HG03469 (cell line): ENCODE data around the gene CNNM3.
"Not testable (repeated sequence)": the region's sequence is repeated elsewhere in the genome, so short reads cannot be mapped to it uniquely, and the experiment has no call there.

Experiments used
- ATAC-seq: cut with Tn5 transposase; IDR thresholded peaks from one replicate; pipeline ENCODE4 v1.9.1; 2021; ENCODE audit warnings: mild to moderate bottlenecking, moderate library complexity, moderate number of reproducible peaks; ENCODE audit not compliant: unreplicated experiment

CNNM3 gene

GRCh38 chr2:96816127-96816835 is at the start of gene CNNM3:
TSS of gene CNNM3 (plus strand) at chr2:96816268. CDS start at chr2:96816278, 10 bp downstream.
- ATAC-seq: peak; percentile 44

- no peak for ATAC-seq
These were observed 48.8 kb upstream of the CNNM3 start for GRCh38 chr2:96767135-96767871.

DNA sequence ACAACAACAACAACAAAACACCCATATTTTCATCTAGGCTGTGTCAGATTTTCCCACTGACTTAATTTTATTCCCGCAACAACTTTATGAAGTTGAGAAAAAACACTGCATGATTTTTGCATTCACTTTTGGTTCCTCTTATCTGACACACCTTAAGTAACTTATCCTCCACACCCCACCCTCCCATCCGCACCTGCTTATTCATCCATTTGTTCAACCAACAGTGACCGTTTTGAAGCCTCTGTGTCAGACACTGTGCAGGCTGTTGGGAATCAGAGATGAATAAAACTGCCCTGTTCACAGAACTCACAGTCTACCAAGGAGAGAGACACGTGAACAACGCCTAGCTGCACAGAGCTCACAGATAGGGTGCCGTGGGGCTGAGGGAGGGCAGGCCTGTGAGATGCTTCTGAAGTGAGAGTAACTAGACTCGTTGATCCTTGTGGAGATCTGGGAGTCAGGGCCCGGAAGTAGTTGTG is 47.9 kb upstream of the CNNM3 start:
- peak; percentile 27 for ATAC-seq

DNA sequence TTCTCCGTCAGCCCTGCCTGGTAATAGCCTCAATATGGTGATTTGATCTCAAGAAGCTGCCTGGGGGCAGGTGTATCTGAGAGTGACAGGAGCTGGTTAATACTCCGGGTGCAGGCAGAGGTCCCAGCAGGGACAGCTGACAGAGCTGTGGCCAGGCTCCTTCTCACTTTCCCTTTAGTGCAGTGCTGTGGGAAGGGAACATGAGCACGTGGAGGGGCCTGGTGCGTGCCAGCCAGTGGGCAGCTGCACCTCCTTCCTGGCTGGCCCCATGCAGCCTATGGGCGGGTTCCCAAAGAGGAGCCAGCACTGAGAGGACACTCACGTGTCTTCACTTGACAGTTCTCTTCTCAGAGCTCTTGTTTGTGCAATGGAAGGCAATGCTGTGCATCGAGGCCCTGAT is 46.3 kb upstream of the CNNM3 start:
- no peak for ATAC-seq

- no peak for ATAC-seq
These were observed 45.4 kb upstream of the CNNM3 start for GRCh38 chr2:96770442-96771202.

DNA sequence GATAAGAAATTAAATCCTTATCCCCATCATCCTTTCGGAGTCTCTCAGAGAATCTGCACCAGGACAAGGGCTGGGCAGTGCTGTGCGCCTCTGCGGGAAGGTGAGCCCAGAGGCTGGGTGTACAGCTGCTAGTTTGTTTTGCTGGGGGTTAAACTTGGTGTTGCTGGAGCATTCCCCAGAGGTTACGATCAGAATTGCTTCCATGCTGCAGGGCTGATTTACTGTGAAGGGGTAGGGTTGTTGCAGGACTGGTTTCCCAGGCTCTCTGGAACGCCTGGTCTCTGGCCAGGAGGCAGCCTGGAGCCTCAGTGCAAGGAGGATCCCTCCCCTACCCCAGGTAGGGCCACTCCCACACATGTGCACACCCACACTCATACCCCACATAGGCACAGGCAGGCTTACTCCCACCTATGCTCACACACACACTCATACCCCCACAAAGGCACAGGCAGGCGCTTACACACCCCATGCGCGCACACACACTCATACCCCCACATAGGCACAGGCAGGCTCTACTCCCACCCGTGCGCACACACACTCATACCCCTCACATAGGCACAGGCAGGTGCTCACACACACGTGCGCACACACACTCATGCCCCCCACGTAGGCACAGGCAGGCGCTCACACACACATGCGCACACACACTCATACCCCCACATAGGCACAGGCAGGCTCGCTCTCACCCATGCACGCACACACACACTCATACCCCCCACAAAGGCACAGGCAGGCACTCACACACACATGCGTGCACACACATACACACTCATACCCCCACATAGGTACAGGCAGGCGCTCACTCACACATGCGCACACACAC is 44.1 kb upstream of the CNNM3 start:
- ATAC-seq: no peak

DNA sequence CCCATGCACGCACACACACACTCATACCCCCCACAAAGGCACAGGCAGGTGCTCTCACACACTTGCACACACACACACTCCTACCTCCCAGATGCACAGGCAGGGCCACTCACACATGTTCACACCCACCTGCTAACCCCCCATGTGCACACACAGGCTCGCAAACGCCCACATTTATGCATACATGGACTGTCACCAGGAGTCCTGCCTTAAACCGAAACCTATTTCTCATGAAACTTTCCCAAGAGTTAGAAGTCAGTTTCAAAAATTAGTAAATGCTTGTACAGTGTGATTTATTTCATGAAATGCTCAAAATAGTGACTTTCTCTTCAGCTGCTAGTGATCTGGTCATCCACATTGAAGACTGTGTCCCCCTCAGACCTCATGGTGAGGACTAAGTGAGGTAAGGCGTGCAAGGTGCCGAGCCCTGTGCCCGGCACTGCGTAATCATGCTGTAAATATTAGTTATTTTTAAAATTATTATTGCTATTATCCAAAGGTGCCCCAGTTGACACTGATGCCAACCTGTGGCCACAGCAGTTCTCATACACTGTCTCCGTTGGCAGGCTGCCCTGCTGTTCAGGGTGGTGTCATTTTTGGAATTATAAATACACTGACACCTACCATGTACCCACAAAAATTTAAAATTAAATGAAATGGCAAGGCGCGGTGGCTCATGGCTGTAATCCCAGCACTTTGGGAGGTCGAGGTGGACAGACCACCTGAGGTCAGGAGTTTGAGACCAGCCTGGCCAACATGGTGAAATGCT is 43.0 kb upstream of the CNNM3 start:
- no peak for ATAC-seq

DNA sequence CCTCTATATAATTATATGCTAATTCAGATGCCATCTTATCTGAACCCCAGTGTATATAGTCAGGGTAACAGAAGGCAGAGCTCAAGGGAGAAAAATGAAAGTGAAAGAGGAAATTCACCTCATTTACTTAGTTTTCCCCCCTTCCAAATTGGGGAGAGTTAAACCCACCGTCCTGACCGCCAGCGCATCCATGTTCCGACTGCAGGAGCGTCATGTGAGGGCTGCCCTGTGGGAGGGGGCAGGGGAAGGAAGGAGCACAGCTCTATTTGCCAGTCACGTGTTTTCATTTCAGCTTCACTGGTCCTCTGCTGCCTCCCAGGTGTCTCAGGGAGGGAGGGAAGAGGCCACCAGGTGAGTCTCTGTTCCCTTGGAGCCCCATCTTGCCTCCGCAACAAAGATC is 42.1 kb upstream of the CNNM3 start:
- no peak for ATAC-seq

DNA sequence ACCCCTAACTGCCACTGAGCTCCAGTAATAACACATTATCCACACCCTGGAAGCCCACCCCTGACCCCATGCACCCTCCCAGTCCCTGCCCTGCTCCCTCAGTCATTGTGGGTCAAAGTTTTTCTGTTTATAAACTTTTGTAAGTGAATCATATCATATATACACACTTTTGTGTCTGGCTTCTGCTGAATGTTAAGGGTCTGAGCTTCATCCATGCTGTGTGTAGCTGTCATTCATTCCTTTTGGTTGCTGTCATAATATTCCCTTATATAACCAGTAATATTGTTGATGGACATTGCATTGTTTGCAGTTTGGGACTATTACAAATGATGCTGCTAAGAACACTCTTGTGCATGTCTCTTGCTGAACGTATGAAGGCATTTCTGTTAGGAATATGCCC is 40.9 kb upstream of the CNNM3 start:
- no peak for ATAC-seq

DNA sequence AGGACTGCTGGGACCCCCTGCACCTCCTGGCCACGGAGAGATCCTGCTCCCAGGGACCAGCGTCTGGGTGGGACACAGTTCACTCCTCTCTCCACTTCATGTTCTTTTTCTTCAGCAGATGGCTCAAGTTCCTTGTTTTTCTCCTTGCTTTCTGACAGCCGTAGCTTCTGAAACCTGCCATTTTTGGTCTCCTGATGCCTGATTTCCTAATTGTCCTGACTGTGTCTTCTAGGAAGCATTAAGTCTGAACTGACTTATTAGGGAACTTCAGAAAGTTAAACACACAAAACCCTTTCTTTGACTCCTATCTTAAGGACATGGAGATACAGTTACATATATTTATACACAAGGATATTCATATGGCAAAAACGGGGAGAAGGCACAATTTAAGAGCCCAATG is 32.7 kb upstream of the CNNM3 start:
- no peak for ATAC-seq

- no peak for ATAC-seq
These were observed 28.7 kb upstream of the CNNM3 start for GRCh38 chr2:96787411-96787810.

DNA sequence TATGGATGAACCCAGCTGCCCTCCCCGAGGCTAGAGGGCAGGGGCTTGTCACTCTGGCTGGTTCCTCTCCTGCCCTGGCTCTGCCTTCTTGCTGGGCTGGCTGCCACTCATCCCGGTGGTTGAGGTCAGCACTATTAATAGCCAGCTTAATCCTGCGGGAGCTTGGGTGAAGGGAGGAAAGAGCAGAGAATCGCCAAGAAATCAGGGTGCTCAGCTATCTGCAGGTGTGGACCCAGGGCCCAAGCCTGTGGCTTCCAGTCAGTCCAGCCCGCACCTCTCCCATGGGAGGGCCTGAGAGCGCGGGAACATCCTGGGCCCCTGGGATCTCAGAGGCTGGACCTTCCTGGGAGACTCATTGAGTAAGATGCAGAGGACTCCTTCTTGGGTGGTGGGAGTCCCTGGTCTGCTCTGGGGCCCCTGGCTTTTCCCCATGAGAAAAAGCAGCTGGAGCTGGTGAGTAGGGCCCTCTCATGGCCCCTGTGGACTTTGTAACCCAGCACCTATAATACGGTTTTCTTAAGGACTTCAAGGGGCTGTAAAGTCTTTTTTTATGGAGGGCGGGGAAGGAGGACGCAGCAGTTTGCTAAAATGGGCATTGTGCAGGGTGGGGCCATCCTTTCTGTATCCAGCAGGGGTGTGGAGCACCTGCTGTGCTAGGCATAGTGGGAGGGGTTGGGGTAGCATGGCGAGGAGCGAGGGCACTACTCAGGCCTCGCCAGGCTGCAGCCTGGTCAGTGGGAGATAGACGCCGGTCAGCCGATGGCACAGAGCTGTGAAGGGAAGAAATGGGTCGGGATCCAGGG is 27.4 kb upstream of the CNNM3 start:
- ATAC-seq: no peak

DNA sequence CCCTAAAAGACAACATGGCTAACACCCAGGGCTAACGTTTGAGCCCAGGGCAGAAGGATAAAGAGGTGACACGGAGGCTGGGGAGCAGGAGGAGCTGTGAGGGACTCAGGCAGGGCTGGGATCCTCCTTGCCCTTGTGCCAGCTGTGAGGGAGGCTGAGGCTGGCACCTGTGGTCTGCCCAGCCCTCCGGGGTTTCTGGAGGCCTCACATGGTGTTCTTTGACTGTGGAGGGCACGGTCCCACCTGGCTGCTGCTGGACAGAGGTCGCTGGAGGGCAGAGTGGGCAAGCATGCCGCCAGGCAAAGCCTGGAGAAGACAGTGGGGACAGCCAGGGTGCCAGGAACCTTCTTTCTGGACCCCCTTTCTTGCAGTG is 26.8 kb upstream of the CNNM3 start:
- ATAC-seq: no peak

GRCh38 chr2:96792772-96793749 is 23.0 kb upstream of the CNNM3 start:
- ATAC-seq: no peak

DNA sequence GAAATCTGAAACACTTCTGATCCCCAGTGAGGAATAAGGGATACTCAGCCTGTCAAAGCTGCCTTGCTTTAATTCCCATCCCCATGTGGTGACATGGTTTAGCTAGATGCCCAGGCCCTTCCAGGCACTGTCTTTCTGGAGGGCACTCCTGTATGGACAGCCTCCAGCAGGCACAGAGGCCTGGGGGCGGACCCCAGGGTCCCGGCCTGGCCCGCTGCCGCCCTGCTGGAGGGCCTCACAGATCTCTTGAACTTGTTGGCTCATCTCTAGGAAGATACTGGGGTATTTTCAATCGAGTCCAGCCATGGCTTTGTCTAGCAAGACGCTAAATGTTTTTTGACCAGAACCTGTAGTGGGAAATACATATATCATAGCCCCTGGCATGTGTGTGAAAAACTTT is 21.0 kb upstream of the CNNM3 start:
- no peak for ATAC-seq

GRCh38 chr2:96796497-96796896 is 19.6 kb upstream of the CNNM3 start:
- not testable (repeated sequence) for ATAC-seq

GRCh38 chr2:96797066-96797625 is 18.9 kb upstream of the CNNM3 start:
- ATAC-seq: no peak
